GM23338 (cell line): ENCODE data around the gene SEMA4D.

Experiments
- CREB1 ChIP-seq: fragments of 250-450 bp; sonication (Bioruptor Pico); IDR thresholded peaks from 2 replicates; pipeline ENCODE4 v1.5.0; 2020; ENCODE audit warnings: low read depth, mild to moderate bottlenecking, moderate library complexity
- CTCF ChIP-seq, 2 experiments: fragments of 200-600 bp in 1 of 2; sonication (generic) in 1 of 2; conservative IDR thresholded peaks; 2 replicates each; pipeline versions ENCODE4 v1.5.1 to v1.6.1; 2016 to 2017; ENCODE audit warnings: antibody characterized with exemption in 2 of 2, low read depth in 2 of 2, mild to moderate bottlenecking in 2 of 2, moderate library complexity in 1 of 2
- ETS1 ChIP-seq: IDR thresholded peaks from 2 replicates; pipeline ENCODE4 v1.6.1; 2016; ENCODE audit warnings: antibody characterized with exemption
- EZH2 ChIP-seq: fragments of 200-600 bp; sonication (generic); IDR thresholded peaks from one replicate; pipeline ENCODE4 v1.8.0; 2017; ENCODE audit warnings: antibody characterized with exemption, mild to moderate bottlenecking, low read depth; ENCODE audit not compliant: unreplicated experiment
- EZH2phosphoT487 ChIP-seq: fragments of 200-600 bp; sonication (generic); IDR thresholded peaks from one replicate; pipeline ENCODE4 v1.8.1; 2018; ENCODE audit warnings: antibody characterized with exemption; ENCODE audit not compliant: unreplicated experiment
- JUNB ChIP-seq: IDR thresholded peaks from one replicate; pipeline ENCODE4 v1.6.1; 2016; ENCODE audit warnings: antibody characterized with exemption; ENCODE audit not compliant: unreplicated experiment
- NANOG ChIP-seq: IDR thresholded peaks from 2 replicates; pipeline ENCODE4 v1.6.1; 2016; ENCODE audit warnings: antibody characterized with exemption, borderline replicate concordance
- POLR2AphosphoS5 ChIP-seq: IDR thresholded peaks from 2 replicates; pipeline ENCODE4 v1.6.1; 2016; ENCODE audit warnings: antibody characterized with exemption, low read depth
- REST ChIP-seq: IDR thresholded peaks from one replicate; pipeline ENCODE4 v1.6.1; 2018; ENCODE audit warnings: antibody characterized with exemption; ENCODE audit not compliant: unreplicated experiment
- STAT1 ChIP-seq: IDR thresholded peaks from one replicate; pipeline ENCODE4 v1.6.1; 2016; ENCODE audit warnings: antibody characterized with exemption; ENCODE audit not compliant: unreplicated experiment
- ZNF114 ChIP-seq: fragments of 250-450 bp; sonication (Bioruptor Pico); IDR thresholded peaks from 2 replicates; pipeline ENCODE4 v1.5.0; 2020; ENCODE audit warnings: mild to moderate bottlenecking, moderate library complexity
- ZNF331 ChIP-seq: fragments of 250-450 bp; sonication (Bioruptor Pico); IDR thresholded peaks from 2 replicates; pipeline ENCODE4 v1.5.0; 2020; ENCODE audit warnings: low read depth, mild to moderate bottlenecking, moderate library complexity
- ZNF462 ChIP-seq: fragments of 250-450 bp; sonication (Bioruptor Pico); IDR thresholded peaks from 2 replicates; pipeline ENCODE4 v1.5.0; 2020; ENCODE audit warnings: mild to moderate bottlenecking, moderate library complexity

- TF ChIP-seq CTCF (conservative IDR thresholded peaks at IDR 0.05; ENCODE audit: low read depth in 2 of 2) (no peak), ZNF331 (CRISPR knock-in tag) (no peak), REST (no peak), POLR2AphosphoS5 (no peak), CREB1 (CRISPR knock-in tag) (no peak), EZH2 (no peak), JUNB (no peak), ZNF114 (CRISPR knock-in tag) (no peak), ETS1 (no peak), ZNF462 (CRISPR knock-in tag) (no peak), STAT1 (no peak), NANOG (no peak), EZH2phosphoT487 (no peak)
These were observed 183.0 kb downstream of the SEMA4D start for GRCh38 chr9:89314955-89315354.
